HG03442 (cell line): Measurements from ENCODE around the gene OSGIN1.

Source experiments
- ATAC-seq: cut with Tn5 transposase; IDR thresholded peaks from one replicate; pipeline ENCODE4 v1.9.1; 2021; ENCODE audit warnings: mild to moderate bottlenecking, moderate library complexity; ENCODE audit not compliant: unreplicated experiment

The OSGIN1 gene

GRCh38 chr16:83956336-83957289 is 3.6 kb downstream of the OSGIN1 start:
- ATAC-seq, result no peak

- ATAC-seq, result no peak
Measured at GRCh38 chr16:83957296-83957855, 4.3 kb downstream of the OSGIN1 start.

GRCh38 chr16:83958137-83958845 is 5.3 kb downstream of the OSGIN1 start:
- ATAC-seq, result no peak

GRCh38 chr16:83958846-83959565 is 6.0 kb downstream of the OSGIN1 start:
- no peak for ATAC-seq

- ATAC-seq, result no peak
Measured at GRCh38 chr16:83959656-83960434, 6.8 kb downstream of the OSGIN1 start.

GRCh38 chr16:83960521-83961249 is 7.6 kb downstream of the OSGIN1 start:
- no peak for ATAC-seq

- no peak for ATAC-seq
Measured at GRCh38 chr16:83961591-83961990, 8.6 kb downstream of the OSGIN1 start.

- no peak for ATAC-seq
Measured at GRCh38 chr16:83963277-83964119, 10.5 kb downstream of the OSGIN1 start.

- no peak for ATAC-seq
Measured at GRCh38 chr16:83964684-83965443, 11.8 kb downstream of the OSGIN1 start.

GRCh38 chr16:83965444-83966152 is 12.6 kb downstream of the OSGIN1 start:
- no peak for ATAC-seq

GRCh38 chr16:83966153-83966696 is 13.2 kb downstream of the OSGIN1 start:
- no peak for ATAC-seq

GRCh38 chr16:83967091-83967490 is 14.1 kb downstream of the OSGIN1 start:
- no peak for ATAC-seq

GRCh38 chr16:83967838-83968305 is 14.8 kb downstream of the OSGIN1 start, which contains the start of gene NECAB2:
Gene NECAB2 (plus strand): TSS chr16:83968244. CDS start chr16:83968649, 405 bp downstream.
- no peak for ATAC-seq

GRCh38 chr16:83968306-83968851 is 15.3 kb downstream of the OSGIN1 start:
- ATAC-seq, result no peak

GRCh38 chr16:83968891-83969649 is 16.0 kb downstream of the OSGIN1 start:
- no peak for ATAC-seq
